Measurements from ENCODE around the gene TANC1.

GRCh38 chr2:159108181-159108893 lies 139.9 kb downstream of the TANC1 start:
- TF ChIP-seq CTCF (IDR thresholded peaks at IDR 0.05) (no peak), POLR2AphosphoS5 (IDR thresholded peaks at IDR 0.05; ENCODE audit: insufficient read depth in 1 of 2, low read depth in 1 of 2) (no peak), POLR2A (IDR thresholded peaks at IDR 0.05) (no peak)

Measured in vagina (tissue), 2 donors.